HepG2 (cell line): ENCODE data around the gene RPS19BP1. TPM values are rescaled to one million over a fixed set of nuclear protein-coding genes. Genes with fewer than 3 reads are reported as not detected.

Experiments used
- ATAC-seq: fragments of 200-7000 bp; cut with Tn5 transposase; 3 replicates; pipeline ENCODE4 v1.9.1; 2020; ENCODE audit warnings: mild to moderate bottlenecking, moderate library complexity
- BruUV-seq: library from RNA; stranded (reverse); fragments of 400-500 nt; replicated peaks from 2 replicates; lab custom pipeline; 2021; lab: Mats Ljungman, UMichigan
- CTCF ChIA-PET: fragments of 300-600 bp; formaldehyde crosslinking; extraction: SDS; loops from one replicate; lab custom pipeline; 2021; ENCODE audit warnings: low total read pairs, inconsistent platforms, low intra/inter-chr PET ratio; lab: Yijun Ruan, JAX
- POLR2A ChIA-PET: fragments of 350-600 bp; sonication (Branson Sonifier 250); formaldehyde crosslinking; loops from one replicate; lab custom pipeline; 2020; ENCODE audit warnings: antibody characterized with exemption, inconsistent platforms; lab: Yijun Ruan, JAX
- DNase-seq: peaks from one replicate; pipeline ENCODE4 v3.0.0-alpha.2; 2015; ENCODE audit warnings: low spot score
- FAIRE-seq: peaks from 3 replicates; lab custom pipeline; 2011; peaks lifted over from hg19 to GRCh38; lab: Jason Lieb, UNC
- H2AFZ ChIP-seq: one replicate; pipeline ENCODE4 v1.6.1; 2011; ENCODE audit warnings: low read length, inconsistent platforms
- H3K27ac ChIP-seq: fragments of 300-600 bp; 3 replicates; pipeline ENCODE4 v1.8.0; 2011; ENCODE audit warnings: mixed run types, mild to moderate bottlenecking, mixed read lengths, low read length, inconsistent platforms; ENCODE audit not compliant: insufficient read depth; ENCODE audit errors: extremely low read length
- H3K27me3 ChIP-seq, 2 experiments: fragments of 200-600 bp in 1 of 2; 2 replicates in 1 of 2; 3 replicates in 1 of 2; pipeline versions ENCODE4 v1.6.0 to v1.8.0; 2011; ENCODE audit warnings: low read length in 2 of 2, mild to moderate bottlenecking in 2 of 2, moderate library complexity in 2 of 2, inconsistent platforms in 1 of 2; ENCODE audit not compliant: insufficient read depth in 2 of 2, control insufficient read depth in 1 of 2
- H3K36me3 ChIP-seq, 2 experiments: fragments of 200-600 bp in 1 of 2; replicated peaks in 1 of 2; 2 replicates in 1 of 2; 3 replicates in 1 of 2; pipeline versions ENCODE4 v1.5.1 to v1.8.0; 2011; ENCODE audit warnings: low read length in 2 of 2, inconsistent platforms in 1 of 2; ENCODE audit not compliant: insufficient read depth in 2 of 2, control insufficient read depth in 1 of 2
- H3K4me1 ChIP-seq: 2 replicates; pipeline ENCODE4 v1.5.1; 2012; ENCODE audit warnings: low read length, inconsistent platforms; ENCODE audit not compliant: insufficient read depth
- H3K4me2 ChIP-seq: 2 replicates; pipeline ENCODE4 v1.6.0; 2011; ENCODE audit warnings: low read depth, low read length, inconsistent platforms
- H3K4me3 ChIP-seq, 3 experiments: fragments of 200-600 bp in 1 of 3; sonication (generic), shearing (Covaris generic) in 1 of 3; replicated peaks in 1 of 3; 2 replicates each; pipeline ENCODE4 v1.5.1; 2011 to 2016; ENCODE audit warnings: low read length in 3 of 3, inconsistent platforms in 2 of 3, low read depth in 2 of 3, mild to moderate bottlenecking in 2 of 3, control low read depth in 1 of 3, mixed read lengths in 1 of 3; ENCODE audit not compliant: insufficient read depth in 1 of 3
- H3K79me2 ChIP-seq: one replicate; pipeline ENCODE4 v1.6.1; 2011; ENCODE audit warnings: low read length, inconsistent platforms; ENCODE audit not compliant: insufficient read depth
- H3K9ac ChIP-seq: 2 replicates; pipeline ENCODE4 v1.6.0; 2011; ENCODE audit warnings: mild to moderate bottlenecking, low read depth, low read length, inconsistent platforms; ENCODE audit not compliant: insufficient read depth
- H3K9me3 ChIP-seq: 2 replicates; pipeline ENCODE4 v1.5.1; 2012; ENCODE audit warnings: mild to moderate bottlenecking, low read length
- H4K20me1 ChIP-seq: 2 replicates; pipeline ENCODE4 v1.6.0; 2011; ENCODE audit warnings: inconsistent platforms, mild to moderate bottlenecking, low read length, moderate library complexity; ENCODE audit not compliant: insufficient read depth
- CREB3 ChIP-seq: sonication (generic); formaldehyde crosslinking; IDR thresholded peaks from 2 replicates; pipeline ENCODE4 v1.5.0; 2020; ENCODE audit warnings: missing genetic modification reagents
- ERF ChIP-seq: IDR thresholded peaks from 2 replicates; pipeline ENCODE4 v1.6.1; 2018; ENCODE audit warnings: missing biosample characterization, missing genetic modification reagents
- PPARG ChIP-seq: conservative IDR thresholded peaks from 2 replicates; pipeline ENCODE4 v1.6.1; 2016; ENCODE audit warnings: missing biosample characterization, missing genetic modification reagents
- ZBTB20 ChIP-seq: sonication (generic); formaldehyde crosslinking; IDR thresholded peaks from 2 replicates; pipeline ENCODE4 v1.8.1; 2023; ENCODE audit warnings: missing genetic modification reagents, low read depth, mild to moderate bottlenecking, borderline replicate concordance
- ZNF333 ChIP-seq: sonication (generic); formaldehyde crosslinking; IDR thresholded peaks from 2 replicates; pipeline ENCODE4 v1.4.0; 2020; ENCODE audit warnings: mild to moderate bottlenecking, missing genetic modification reagents, borderline replicate concordance
- ZSCAN21 ChIP-seq: sonication (generic); formaldehyde crosslinking; IDR thresholded peaks from 2 replicates; pipeline ENCODE4 v1.8.0; 2022; ENCODE audit warnings: mild to moderate bottlenecking, missing genetic modification reagents, moderate library complexity, borderline replicate concordance
- WGBS: methylation state at CpG from one replicate; pipeline ENCODE4 v1.1.6; 2017; ENCODE audit warnings: low lambda C conversion rate; 5-methylcytosine and 5-hydroxymethylcytosine counted together
- in situ Hi-C: cut with HindIII; loops from 2 replicates; pipeline ENCODE4 v1.10.0; 2017; ENCODE audit warnings: low pct_unique_long_range_greater_than_20kb; ENCODE audit not compliant: extremely low pct_ligation_motif_present
- intact Hi-C: fragments of 100-400 bp; cut with micrococcal nuclease; formaldehyde crosslinking; loops from one replicate; pipeline ENCODE4 v1.10.0; 2022; ENCODE audit not compliant: unreplicated experiment
- polyA plus RNA-seq, 8 experiments: library from polyadenylated mRNA; depleted of rRNA in 3 of 8; stranded (reverse) in 7 of 8; unstranded in 1 of 8; fragments of >200 nt; fragmentation: Illumina TruSeq in 4 of 8; extraction: Trizol in 4 of 8; gene quantifications; 2 replicates each; pipeline versions ENCODE4 v1.2.1 to v1.2.3, GENCODE V29; 2011 to 2016; ENCODE audit warnings: low read depth in 4 of 8, missing spikeins in 1 of 8, mixed read lengths in 1 of 8; ENCODE audit not compliant: insufficient read depth in 1 of 8
- total RNA-seq, 5 experiments: library from RNA; depleted of rRNA; stranded (reverse); fragments of >200 nt; fragmentation: Illumina TruSeq; extraction: Trizol; gene quantifications; 2 replicates each; pipeline ENCODE4 v1.2.3, GENCODE V29; 2016; ENCODE audit warnings: low read depth in 1 of 5
- TF ChIP-seq, protein P1 (sequence below): sonication (generic); formaldehyde crosslinking; IDR thresholded peaks from 2 replicates; pipeline ENCODE4 v1.5.0; 2020; ENCODE audit warnings: mild to moderate bottlenecking, missing genetic modification reagents, moderate library complexity

Gene RPS19BP1
- total and polyA plus RNA-seq, 2 of the 13 experiments (the other 11 are each of a cell fraction or from before 2014, with no cell fraction given): 44.3 to 81.3 TPM

DNA sequence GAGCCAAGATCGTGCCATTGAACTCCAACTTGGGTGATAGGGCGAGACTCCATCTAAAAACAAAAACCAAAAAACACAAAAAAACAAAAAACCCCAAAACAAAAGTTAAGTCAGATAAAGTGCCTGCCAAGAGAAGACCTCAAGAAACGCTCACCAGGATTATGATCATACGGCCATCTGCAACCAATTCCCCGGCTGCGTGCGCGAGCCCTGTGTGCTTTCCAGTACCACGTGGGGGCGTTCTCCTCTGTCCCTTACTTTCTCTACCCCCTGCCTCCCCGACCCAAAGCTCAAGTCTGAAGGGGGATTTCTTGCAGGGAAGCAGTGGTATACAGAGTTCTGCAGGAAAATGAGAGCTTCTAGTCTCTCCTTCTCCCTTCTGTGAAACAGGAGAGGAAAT lies 10.5 kb upstream of the RPS19BP1 start:
- FAIRE-seq: no peak

More for the DNA sequence above, 10.5 kb upstream of the RPS19BP1 start:
- H3K4me3 ChIP-seq: no peak overlapping the region
- BruUV-seq: no TSS peak
- POLR2A ChIA-PET: no interaction called here
- DNase-seq: no peak
- in situ Hi-C loops: no loop called here
- CTCF ChIA-PET: no interaction called here
- 0 out of 2 replicates have a peak, but pooled peaks cover 13% of the 10 kb centered on the region for H4K20me1 ChIP-seq
- H3K9me3 ChIP-seq: no peaks in the 10 kb centered on the region
- no peak overlapping the region for H3K4me2 ChIP-seq
- TF ChIP-seq ERF (CRISPR knock-in tag): no peak
- TF ChIP-seq PPARG: no peak
- TF ChIP-seq CREB3 (CRISPR knock-in tag): no peak
- TF ChIP-seq ZNF333 (CRISPR knock-in tag): no peak
- TF ChIP-seq, protein P1, sequence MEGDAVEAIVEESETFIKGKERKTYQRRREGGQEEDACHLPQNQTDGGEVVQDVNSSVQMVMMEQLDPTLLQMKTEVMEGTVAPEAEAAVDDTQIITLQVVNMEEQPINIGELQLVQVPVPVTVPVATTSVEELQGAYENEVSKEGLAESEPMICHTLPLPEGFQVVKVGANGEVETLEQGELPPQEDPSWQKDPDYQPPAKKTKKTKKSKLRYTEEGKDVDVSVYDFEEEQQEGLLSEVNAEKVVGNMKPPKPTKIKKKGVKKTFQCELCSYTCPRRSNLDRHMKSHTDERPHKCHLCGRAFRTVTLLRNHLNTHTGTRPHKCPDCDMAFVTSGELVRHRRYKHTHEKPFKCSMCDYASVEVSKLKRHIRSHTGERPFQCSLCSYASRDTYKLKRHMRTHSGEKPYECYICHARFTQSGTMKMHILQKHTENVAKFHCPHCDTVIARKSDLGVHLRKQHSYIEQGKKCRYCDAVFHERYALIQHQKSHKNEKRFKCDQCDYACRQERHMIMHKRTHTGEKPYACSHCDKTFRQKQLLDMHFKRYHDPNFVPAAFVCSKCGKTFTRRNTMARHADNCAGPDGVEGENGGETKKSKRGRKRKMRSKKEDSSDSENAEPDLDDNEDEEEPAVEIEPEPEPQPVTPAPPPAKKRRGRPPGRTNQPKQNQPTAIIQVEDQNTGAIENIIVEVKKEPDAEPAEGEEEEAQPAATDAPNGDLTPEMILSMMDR (CRISPR knock-in tag): peak; percentile 43
- no peak for TF ChIP-seq ZBTB20 (CRISPR knock-in tag)
- TF ChIP-seq ZSCAN21 (CRISPR knock-in tag): no peak
- no peaks in the 10 kb centered on the region for H3K36me3 ChIP-seq
- no peak overlapping the region for H3K27ac ChIP-seq
- 18% methylated on average over 10 of the region's 11 CpGs for WGBS
- ATAC-seq: no peak
- no peak overlapping the region for H2AFZ ChIP-seq
- H3K4me1 ChIP-seq: no peaks in the 10 kb centered on the region
- intact Hi-C loops: no loop called here
- H3K79me2 ChIP-seq: no peaks in the 10 kb centered on the region
- H3K27me3 ChIP-seq: peaks cover 2 to 8% of the 10 kb centered on the region in 2 experiments; a peak in 2 of 5 replicates
- no peak overlapping the region for H3K9ac ChIP-seq
